SH-SY5Y (cell line): ENCODE data around the gene CROCC2.
A peak's percentile ranks its signal among the peaks of the same experiment; 100 is the strongest.

Source experiments
- GATA2 ChIP-seq: IDR thresholded peaks from 2 replicates; pipeline ENCODE4 v1.6.1; 2011; ENCODE audit warnings: mild to moderate bottlenecking, low read depth, low read length
- GATA3 ChIP-seq: IDR thresholded peaks from 2 replicates; pipeline ENCODE4 v1.6.1; 2011; ENCODE audit warnings: low read depth, mild to moderate bottlenecking, low read length, moderate library complexity

- TF ChIP-seq GATA2: peak; percentile 97
- no peak for TF ChIP-seq GATA3
These were observed 3.3 kb downstream of the CROCC2 start for GRCh38 chr2:240909216-240909974.
